ENCODE data around the gene ANAPC15. TPM values are rescaled to one million over a fixed set of nuclear protein-coding genes. Genes with fewer than 3 reads are reported as not detected.

ANAPC15 gene
- total and polyA plus RNA-seq, 2 of the 4 experiments (the other 2 are of a cell fraction) = 66.3 to 84.2 TPM

DNA sequence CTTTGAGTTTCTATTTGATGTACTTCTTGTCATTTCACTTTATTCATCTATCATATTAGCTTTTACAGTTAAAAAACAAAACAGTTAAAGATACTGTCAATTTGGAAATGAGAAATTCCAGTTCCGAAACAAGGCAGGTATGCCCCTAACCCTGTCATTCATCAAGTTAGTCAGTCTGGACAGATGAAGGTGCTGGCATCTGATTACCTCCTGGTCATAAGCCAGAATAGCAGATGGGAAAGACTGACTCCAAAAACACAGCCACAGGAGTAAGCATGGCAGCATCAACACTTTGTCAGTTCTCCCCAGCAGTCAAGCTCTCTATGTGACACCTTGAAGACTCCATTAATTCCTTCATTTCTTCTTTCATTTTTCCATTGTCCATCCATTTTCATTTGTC is 27.5 kb downstream of the ANAPC15 start:
- no TSS peak for BruUV-seq (replicated peaks)
- no peaks in the 10 kb centered on the region for H3K27me3 ChIP-seq (ENCODE audit: control insufficient read depth, insufficient read depth, low read length)
- no peak overlapping the region for H4K91ac ChIP-seq (ENCODE audit: insufficient read depth, low read depth, low read length)
- no CpG with 5 or more reads among the region's 1 CpG for WGBS, 2 experiments (ENCODE audit: extremely low coverage in 2 of 2, insufficient read length in 1 of 2)
- H3K9ac ChIP-seq (ENCODE audit: low read depth, low read length) = no peak overlapping the region
- dilution Hi-C loops (cut with HindIII; ENCODE audit: low sequenced_read_pairs, unreplicated experiment) (no loop called here), in situ Hi-C loops (cut with MboI; ENCODE audit: low sequenced_read_pairs) (no loop called here), intact Hi-C loops (cut with micrococcal nuclease) (no loop called here)
- H2BK15ac ChIP-seq (ENCODE audit: low read depth, low read length) = no peak overlapping the region
- H3K4ac ChIP-seq (ENCODE audit: low read depth, low read length) = no peak overlapping the region
- no peak overlapping the region for H3K4me2 ChIP-seq (ENCODE audit: low read depth, low read length)
- no peaks in the 10 kb centered on the region for H3K4me1 ChIP-seq (ENCODE audit: control insufficient read depth, insufficient read depth, low read length)
- no peak overlapping the region for H3K23ac ChIP-seq (ENCODE audit: low read depth, low read length)
- peaks cover 6% of the 10 kb centered on the region for H3K36me3 ChIP-seq (ENCODE audit: control insufficient read depth, insufficient read depth, low read length)
- no peak overlapping the region for H2AFZ ChIP-seq (replicated peaks; ENCODE audit: low read length, poor library complexity)
- H2BK120ac ChIP-seq (ENCODE audit: low read depth, low read length) = no peak overlapping the region
- peaks cover 10 to 24% of the 10 kb centered on the region in 2 experiments; a peak in 3 of 4 replicates for H3K79me1 ChIP-seq (ENCODE audit: low read depth in 1 of 2, low read length in 2 of 2)
- no peak overlapping the region for H4K5ac ChIP-seq (ENCODE audit: low read depth, low read length)
- DNase-seq (no peak), ATAC-seq (ENCODE audit: low read depth) (no peak)
- no peaks in the 10 kb centered on the region; the same call in 1 of the 2 replicates for H3K9me1 ChIP-seq (ENCODE audit: insufficient read depth, low read length)
- TF ChIP-seq, protein P1, sequence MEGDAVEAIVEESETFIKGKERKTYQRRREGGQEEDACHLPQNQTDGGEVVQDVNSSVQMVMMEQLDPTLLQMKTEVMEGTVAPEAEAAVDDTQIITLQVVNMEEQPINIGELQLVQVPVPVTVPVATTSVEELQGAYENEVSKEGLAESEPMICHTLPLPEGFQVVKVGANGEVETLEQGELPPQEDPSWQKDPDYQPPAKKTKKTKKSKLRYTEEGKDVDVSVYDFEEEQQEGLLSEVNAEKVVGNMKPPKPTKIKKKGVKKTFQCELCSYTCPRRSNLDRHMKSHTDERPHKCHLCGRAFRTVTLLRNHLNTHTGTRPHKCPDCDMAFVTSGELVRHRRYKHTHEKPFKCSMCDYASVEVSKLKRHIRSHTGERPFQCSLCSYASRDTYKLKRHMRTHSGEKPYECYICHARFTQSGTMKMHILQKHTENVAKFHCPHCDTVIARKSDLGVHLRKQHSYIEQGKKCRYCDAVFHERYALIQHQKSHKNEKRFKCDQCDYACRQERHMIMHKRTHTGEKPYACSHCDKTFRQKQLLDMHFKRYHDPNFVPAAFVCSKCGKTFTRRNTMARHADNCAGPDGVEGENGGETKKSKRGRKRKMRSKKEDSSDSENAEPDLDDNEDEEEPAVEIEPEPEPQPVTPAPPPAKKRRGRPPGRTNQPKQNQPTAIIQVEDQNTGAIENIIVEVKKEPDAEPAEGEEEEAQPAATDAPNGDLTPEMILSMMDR (conservative IDR thresholded peaks at IDR 0.05; ENCODE audit: low read depth, low read length) = no peak
- TF ChIP-seq MAFK (IDR thresholded peaks at IDR 0.05; ENCODE audit: low read depth, low read length) (no peak), CHD1 (IDR thresholded peaks at IDR 0.05; ENCODE audit: low read depth, low read length) (no peak), MXI1 (IDR thresholded peaks at IDR 0.05; ENCODE audit: borderline replicate concordance, low read depth, low read length) (no peak), NFE2L2 (IDR thresholded peaks at IDR 0.05; ENCODE audit: low read depth, low read length) (no peak), MAZ (IDR thresholded peaks at IDR 0.05; ENCODE audit: borderline replicate concordance, low read depth, low read length) (no peak), FOS (IDR thresholded peaks at IDR 0.05; ENCODE audit: low read depth, low read length) (no peak), BHLHE40 (IDR thresholded peaks at IDR 0.05; ENCODE audit: low read depth, low read length) (no peak), RFX5 (IDR thresholded peaks at IDR 0.05; ENCODE audit: low read depth, low read length) (no peak), POLR2A (IDR thresholded peaks at IDR 0.05; ENCODE audit: low read depth, low read length) (no peak), SMC3 (IDR thresholded peaks at IDR 0.05; ENCODE audit: low read depth, low read length) (no peak), RCOR1 (IDR thresholded peaks at IDR 0.05; ENCODE audit: insufficient replicate concordance, low read length) (no peak), CEBPB (IDR thresholded peaks at IDR 0.05; ENCODE audit: low read depth, low read length) (no peak), RAD21 (IDR thresholded peaks at IDR 0.05; ENCODE audit: low read length) (no peak)
- TF ChIP-seq, protein P2, sequence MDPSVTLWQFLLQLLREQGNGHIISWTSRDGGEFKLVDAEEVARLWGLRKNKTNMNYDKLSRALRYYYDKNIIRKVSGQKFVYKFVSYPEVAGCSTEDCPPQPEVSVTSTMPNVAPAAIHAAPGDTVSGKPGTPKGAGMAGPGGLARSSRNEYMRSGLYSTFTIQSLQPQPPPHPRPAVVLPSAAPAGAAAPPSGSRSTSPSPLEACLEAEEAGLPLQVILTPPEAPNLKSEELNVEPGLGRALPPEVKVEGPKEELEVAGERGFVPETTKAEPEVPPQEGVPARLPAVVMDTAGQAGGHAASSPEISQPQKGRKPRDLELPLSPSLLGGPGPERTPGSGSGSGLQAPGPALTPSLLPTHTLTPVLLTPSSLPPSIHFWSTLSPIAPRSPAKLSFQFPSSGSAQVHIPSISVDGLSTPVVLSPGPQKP (IDR thresholded peaks at IDR 0.05; ENCODE audit: borderline replicate concordance, low read depth, low read length) = no peak
- TF ChIP-seq, protein P3, sequence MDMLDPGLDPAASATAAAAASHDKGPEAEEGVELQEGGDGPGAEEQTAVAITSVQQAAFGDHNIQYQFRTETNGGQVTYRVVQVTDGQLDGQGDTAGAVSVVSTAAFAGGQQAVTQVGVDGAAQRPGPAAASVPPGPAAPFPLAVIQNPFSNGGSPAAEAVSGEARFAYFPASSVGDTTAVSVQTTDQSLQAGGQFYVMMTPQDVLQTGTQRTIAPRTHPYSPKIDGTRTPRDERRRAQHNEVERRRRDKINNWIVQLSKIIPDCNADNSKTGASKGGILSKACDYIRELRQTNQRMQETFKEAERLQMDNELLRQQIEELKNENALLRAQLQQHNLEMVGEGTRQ (IDR thresholded peaks at IDR 0.05; ENCODE audit: low read depth, low read length) = no peak
- ChIA-PET POLR2A (ENCODE audit: unreplicated experiment) (interaction anchor here (0.6 kb wide), 1 partner anchor 16 kb away, joined by 3 read pairs; no protein-coding TSS in a partner anchor), CTCF (interaction anchor here (0.6 to 3.4 kb wide), 3 partner anchors 60 to 1384 kb away, joined by 3 to 12 read pairs (median 7); no protein-coding TSS in a partner anchor)
- H2BK20ac ChIP-seq (ENCODE audit: low read depth, low read length) = no peak overlapping the region
- H2AK5ac ChIP-seq (ENCODE audit: low read depth, low read length) = no peak overlapping the region
- no peaks in the 10 kb centered on the region for H3K9me3 ChIP-seq (ENCODE audit: control insufficient read depth, insufficient read depth, low read length)
- H3K27ac ChIP-seq (ENCODE audit: insufficient read depth, low read length) = no peak overlapping the region
- H3K14ac ChIP-seq (replicated peaks; ENCODE audit: low read depth, low read length) = no peak overlapping the region
- H3K4me3 ChIP-seq (ENCODE audit: insufficient read depth, low read depth, low read length) = no peak overlapping the region
- no peak overlapping the region for H2AK9ac ChIP-seq (replicated peaks; ENCODE audit: low read depth, low read length, poor library complexity)
- H3K18ac ChIP-seq (ENCODE audit: low read depth, low read length) = no peak overlapping the region
- no peak overlapping the region for H4K8ac ChIP-seq (ENCODE audit: low read depth in 2 of 2, low read length in 2 of 2)
- no peak overlapping the region for H2BK5ac ChIP-seq (ENCODE audit: low read depth, low read length, poor library complexity, severe bottlenecking)
- H4K20me1 ChIP-seq (ENCODE audit: insufficient read depth, low read length) = no peaks in the 10 kb centered on the region
- no peak overlapping the region for H3K56ac ChIP-seq (ENCODE audit: extremely low read depth, insufficient read depth, low read length)
